GM21423 (cell line): ENCODE measurements around the gene MBNL2.

Experiments used
- ATAC-seq: cut with Tn5 transposase; IDR thresholded peaks from one replicate; pipeline ENCODE4 v1.9.1; 2021; ENCODE audit warnings: mild to moderate bottlenecking, moderate library complexity; ENCODE audit not compliant: unreplicated experiment

The MBNL2 gene

DNA sequence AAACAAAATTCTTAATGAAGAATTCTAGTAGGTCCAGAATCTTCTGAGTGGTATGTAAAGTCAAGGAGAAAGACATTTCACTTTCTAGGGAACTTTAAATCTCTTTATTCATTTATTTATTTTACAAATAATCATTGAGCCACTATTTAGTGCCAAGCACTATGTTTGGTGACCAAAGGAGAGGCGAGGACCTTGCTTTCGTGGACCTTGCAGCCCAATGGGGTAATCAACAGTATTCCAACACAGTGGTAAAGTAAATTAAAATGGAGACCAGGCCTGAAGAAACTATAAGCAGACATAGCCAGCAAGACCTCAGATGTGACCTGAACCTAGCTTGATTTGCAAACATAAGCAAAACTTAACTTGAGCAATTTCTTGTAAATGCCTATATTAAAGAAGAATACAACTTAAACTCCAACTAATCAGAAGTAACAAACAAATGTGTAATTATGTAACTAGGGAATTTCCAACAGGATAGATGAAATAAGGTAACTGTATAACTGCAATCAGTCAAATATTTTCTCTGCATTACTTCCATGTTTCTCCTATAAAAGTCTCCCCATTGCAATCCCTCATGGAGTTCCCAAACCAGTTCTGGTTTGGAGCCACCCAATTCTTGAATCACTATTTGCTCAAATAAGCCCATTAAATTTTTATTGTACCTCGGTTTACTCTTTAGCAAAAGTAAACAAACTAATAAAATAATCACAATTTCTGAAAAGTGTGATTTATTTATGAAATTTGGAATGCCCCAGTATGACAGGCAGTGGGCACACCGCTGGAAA is 67.6 kb downstream of the MBNL2 start:
- ATAC-seq = no peak

DNA sequence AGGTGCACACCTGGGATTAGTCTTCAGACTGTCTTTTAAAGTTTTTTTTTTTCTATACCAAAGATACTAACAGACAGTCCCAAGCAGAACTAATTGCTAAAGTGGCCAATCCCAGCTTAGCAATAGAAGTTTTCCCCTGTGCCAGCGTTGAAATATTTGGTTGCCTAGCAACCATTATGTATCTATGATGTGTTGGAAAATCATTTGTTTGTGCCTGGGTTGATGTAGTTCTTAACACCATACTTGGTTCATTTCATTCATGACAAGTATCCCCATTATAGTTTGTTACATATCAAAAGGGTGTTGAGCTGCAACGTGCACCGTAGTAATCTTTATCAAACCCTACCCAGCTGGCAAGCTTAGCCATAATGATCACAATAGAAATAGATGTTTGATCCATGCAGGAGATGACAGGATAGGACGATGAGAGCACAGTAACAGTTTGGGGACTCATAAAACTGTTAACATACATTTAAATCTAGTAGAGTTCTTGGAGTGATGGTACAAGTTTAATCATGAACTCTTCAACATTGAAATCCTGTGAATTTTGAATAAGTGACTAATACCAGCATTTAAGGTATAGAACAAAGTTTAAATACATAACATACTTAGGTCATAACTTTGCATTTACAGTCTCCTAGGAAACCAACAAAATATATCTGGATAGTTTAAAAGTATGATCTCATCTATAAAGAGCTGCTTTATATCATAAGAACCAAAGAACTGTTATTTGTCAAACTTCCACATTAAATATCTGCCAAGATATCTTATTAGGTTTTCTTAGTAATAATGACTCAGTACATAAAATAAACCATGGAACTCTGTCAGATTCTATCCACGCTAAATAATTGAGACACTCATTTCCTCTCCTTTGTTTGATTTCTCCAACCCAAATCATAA is 73.4 kb downstream of the MBNL2 start:
- ATAC-seq = no peak

DNA sequence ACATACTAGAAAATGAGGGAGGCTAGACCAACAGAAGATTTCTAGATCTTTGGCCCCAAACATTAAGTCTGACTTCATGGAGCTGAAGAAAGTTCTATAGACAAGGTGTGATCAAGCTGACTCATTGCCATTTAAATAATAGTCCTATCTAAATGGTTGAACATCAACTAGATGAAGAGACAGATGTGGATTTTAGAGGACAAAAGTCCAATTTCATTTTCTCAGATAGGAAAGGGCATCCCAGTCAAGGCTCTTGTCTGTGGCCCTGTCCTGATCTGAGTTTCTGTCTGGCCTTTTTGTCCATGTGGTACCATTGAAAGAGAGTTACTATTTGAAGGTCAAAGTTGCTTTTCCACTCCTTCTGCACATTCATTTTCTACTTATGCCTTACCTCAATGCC is 74.6 kb downstream of the MBNL2 start:
- no peak for ATAC-seq

DNA sequence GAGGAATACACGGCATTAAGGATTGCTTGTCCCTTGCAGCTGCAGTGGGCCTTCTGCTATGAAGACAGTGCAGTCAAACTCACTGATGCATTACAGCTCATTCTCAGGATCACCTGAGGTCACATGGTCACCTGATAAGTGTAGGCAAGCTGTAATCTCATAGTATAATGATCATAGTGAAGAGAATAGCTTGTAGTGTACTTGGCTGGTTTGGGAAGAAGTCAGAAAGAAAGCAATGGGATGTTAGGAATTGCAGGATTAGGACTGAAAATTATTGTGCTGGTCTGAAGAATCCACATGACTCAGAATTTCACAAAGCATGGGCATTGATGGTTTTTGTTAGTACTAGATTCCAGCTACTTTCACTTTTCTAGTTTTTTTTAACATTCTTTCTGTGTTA is 76.7 kb downstream of the MBNL2 start:
- ATAC-seq = no peak

DNA sequence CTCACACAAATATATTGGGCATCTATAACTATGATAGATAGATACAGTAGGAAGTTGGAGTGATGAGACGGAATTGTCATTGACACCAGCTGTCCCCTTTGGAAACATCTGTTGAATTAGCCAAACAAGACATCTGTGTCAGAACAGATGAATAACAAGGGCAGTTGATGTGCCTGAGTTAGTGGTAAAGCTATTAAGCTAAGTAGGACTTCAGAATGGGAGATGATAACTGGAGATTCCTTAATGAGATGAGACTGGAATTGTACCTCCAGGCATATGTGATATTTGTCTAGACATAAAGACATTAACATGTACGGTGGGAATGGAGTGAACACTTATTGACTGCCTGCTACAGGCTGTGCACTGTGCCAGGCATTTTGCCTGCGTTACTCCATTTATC is 78.7 kb downstream of the MBNL2 start:
- ATAC-seq = no peak

DNA sequence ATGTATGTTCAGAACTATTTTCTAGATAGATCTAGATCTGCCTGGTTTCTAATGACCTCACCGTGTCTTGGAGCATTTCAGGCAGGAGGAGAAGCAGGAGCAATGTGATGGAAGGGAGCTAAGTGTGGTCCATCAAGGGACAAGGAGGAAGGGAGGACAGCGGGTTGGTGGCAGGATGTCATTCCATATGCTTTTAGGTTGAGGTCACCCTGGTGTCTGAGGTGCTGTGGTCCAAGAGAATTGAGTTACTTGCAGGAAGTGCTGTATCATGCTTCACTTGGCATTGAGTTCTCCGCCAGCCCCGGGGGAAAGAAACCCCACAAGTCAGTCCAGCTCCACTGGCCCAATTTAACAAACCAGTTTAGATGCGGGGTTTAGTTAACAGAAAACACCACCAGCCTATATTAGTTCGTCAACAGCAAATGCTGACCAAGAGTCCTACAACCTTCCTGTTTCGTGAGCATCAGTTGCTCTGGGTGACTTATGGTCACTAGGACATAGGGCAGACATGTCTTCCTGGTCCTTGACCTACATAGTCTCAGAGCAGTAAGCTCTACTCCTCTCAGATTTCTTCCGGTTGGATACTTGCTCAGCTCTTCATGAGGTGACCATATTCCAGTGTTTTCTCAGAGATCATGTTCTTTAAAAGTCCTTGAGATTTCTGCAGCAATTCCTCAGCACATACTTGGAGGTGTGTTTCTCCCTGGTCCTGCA is 79.4 kb downstream of the MBNL2 start:
- no peak for ATAC-seq

DNA sequence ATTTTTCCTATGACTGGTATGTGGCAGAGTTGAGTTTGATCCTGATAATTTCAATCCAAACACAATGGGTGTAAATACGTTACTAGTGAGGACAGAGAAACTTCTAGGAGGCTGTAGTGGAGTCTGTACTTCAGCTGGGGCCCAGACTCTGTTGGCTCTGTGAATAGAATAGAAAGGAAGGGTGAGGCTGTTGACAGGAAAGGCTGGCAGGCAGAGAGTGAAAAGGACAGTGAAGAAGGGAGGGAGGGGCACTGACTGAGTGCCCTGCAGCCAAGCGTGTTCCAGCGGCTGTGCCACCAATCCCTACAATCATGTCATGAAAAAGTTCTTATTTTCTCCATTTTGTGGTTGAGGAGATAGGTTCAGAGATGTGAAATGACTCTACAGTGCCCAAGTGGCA is 80.5 kb downstream of the MBNL2 start:
- no peak for ATAC-seq

DNA sequence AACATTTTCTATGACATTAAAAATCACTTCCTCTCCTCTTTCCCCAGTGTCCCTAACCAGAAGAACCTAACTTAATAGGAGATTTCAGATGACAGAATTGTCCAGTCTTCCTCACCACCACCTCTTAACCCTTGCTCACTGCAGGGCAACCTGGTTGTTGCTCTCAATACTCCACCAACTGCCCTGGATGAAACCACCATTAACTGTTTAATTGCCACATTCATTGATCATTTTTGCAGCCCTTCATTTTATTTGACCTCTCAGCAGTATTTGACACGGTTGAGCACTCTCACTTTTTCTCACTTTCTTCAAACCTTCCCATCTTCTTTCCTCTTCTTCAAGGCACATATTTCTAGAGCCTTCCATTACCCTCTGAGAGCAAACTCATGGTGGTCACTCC is 84.0 kb downstream of the MBNL2 start:
- ATAC-seq = no peak

DNA sequence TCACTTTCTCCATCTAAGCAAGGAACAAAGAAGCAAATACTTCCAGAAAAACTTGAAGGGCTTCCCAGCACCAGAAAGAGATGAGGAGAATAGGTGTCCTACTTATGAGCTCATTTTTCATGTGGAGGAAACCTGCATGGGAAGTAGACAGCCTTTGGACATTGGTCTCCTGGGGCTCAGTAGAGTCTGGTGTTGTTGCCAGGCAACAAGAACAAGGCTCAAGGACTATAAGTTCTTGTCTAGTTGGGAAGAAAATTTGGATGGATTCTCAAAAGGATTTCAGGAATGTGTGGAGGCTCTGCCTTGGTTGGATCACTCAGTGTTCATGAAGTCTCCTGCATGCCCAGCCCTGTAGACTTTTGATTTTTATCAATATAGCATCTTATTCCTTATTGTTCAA is 84.5 kb downstream of the MBNL2 start:
- no peak for ATAC-seq

DNA sequence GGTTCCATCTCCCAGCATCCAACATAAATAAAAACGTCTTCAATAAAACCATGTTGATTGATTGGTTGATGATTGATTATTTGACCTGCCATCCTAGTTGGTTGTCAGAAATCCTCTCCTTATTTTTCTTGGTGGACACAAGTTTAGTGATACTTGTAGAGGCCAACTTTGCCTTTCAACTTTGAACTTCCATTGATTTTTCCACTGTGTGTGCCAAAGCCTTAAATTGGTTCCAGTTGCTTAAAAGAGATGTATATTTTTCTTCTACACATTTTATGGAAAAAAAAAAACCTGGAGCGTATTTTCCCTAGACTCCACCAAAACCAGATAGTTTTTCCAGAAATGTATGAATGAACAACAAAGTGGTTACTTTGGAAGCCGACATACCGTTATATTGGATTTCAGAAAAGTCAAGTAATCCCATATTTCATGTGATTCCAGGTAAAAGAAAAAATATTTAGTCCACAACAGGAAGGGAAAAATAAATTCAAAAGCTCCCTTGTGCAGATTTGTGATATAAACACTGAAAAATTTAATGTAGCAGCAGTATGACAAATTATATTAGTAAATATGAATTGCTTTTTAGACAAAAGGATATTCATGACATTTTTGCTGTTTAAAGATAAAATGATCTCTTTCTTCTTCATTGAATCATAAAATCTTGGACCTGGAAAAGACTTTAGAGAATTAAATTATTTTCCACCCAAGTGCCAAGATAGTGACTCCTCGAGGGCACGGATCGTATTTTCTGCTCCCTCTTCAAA is 85.2 kb downstream of the MBNL2 start:
- ATAC-seq = no peak

DNA sequence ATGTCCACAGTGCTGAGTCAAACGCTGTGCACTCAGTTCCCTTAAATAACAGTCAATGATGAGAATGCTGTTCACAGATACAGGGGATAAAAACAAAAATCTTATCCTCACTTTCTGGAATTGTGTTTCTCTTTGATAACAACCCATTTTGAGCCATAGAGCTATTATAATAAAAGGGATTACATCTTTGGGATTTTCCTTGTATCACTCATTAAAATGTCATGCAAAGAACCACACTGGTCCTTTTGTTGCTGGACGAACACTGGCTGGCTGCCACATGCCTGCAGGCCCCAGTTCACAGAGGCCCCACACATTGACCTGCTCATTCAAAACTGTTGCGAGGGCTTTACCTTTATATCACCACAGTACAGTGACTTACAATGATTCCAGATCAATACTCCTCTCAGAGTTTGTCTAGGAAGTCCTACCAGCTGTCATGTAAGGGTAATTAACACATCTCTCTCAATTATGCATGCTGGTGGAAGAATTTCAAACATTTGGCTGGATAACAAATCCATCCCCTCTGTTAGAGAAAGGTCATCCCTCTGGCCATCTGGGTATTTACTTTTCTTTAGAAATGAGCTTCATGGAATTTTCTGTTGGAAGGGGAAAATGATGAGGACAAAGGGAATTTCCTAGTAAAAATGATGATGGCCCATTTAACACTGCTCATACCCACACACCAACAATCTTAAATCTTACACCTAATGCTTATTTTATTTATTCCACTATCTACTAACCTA is 85.9 kb downstream of the MBNL2 start:
- no peak for ATAC-seq

DNA sequence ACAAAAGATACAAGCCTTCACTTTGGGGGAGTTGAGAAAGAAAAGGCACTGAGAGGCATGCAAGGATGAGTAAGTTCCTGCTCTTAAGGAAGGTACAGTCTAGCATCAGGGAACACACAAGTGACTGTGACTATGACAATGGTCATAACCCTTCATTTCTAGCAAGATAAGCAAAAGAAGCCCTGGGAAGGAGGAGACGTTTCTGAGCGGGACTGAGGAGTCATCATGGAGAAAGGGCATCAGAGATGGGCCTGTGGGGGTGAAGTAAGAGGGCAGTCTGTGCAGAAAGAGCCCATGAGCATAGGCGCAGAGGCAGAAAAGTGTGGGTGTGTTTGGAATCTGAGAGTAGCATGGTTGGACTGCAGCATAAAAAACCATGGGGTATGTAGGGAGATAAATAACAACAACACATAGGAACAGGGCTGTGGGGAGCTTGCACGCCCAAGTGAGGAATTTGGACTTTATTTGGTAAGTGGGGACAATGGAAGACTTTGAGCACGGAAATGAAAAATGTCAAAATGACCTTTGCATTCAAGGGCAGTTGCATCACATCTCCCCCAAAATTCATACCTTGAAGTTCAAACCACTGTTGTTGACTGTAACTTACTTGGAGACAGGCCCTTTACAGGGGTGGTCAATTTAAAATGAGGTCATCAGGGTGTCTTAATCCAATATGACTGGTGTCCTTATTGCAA is 86.7 kb downstream of the MBNL2 start:
- no peak for ATAC-seq

DNA sequence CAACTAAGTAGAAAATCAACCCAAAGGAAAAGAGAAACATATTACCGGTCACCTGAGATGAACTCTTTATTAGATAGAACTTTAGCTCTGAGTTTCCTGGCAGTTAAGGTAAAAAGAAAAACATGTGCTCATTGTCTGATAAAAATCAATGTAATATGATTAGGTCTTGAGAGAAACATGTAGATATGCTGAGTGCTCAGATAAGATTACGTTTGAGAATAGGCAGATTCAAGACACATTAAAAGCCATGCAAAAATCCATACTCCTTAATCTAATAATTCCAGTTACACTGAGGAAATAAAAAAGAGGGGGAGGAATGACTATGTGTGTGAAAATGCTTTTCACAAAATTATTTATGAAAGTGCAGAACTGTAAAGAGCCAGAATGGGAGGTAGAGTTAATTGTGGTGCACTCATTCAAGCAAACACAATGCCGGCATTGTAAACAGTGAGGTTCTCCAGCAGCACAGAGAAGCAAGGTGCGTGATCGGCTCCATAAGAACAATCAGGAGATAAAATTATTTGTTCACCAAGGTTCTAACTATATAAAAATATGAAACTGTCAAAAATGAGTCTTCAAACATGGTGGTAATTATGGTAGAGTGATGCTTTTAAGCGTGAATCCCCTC is 88.8 kb downstream of the MBNL2 start:
- no peak for ATAC-seq

DNA sequence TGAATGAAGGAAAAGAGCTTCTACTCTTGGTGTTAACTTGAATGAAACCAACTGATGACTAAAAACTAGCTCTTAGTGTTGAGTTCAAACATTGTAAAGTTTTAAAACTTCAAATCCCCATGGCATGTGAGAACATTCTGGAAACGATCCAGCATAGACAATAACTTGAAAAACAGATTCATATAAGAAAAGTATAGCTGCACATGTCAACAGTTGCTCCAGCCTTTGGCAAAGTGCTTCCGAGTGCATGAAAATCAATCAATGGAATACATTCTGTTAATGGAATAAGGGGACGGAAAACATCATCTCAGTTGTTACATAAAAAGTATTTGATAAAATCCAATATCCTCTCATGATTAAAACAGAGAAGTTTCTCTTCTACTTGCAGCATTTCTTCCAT is 89.8 kb downstream of the MBNL2 start:
- no peak for ATAC-seq

DNA sequence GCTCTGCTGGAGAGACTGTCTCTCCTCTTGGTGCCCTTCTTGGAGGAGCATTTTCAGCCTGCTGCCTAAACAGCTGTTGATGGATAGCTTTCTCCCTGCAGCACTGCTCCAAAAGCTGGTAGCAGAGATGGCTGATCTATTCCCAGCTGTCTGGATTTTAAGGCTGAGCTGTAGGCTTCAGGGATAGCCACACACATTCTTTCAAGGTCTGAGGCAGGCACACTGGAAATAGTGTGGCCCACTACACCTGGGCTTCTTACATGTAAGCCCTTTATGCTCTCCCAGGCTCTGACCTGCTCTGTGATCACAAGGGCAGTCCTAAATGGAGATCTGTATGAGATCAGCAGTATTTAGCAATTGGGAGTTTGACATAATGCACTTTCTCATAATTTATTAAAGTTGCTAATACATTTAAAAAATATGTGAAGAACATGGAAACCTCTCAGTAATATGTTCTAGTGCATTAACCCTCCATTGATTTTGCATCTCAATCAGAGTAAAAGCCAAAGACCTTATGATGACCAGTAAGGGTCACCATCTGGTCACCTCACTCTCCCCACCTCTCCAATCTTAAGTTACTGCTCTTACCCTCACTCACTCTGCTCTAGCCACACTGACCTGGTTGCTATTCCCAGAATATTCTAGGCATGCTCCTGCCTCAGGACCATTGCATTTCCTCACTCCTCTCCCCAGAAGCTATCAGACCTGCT is 91.6 kb downstream of the MBNL2 start:
- no peak for ATAC-seq

DNA sequence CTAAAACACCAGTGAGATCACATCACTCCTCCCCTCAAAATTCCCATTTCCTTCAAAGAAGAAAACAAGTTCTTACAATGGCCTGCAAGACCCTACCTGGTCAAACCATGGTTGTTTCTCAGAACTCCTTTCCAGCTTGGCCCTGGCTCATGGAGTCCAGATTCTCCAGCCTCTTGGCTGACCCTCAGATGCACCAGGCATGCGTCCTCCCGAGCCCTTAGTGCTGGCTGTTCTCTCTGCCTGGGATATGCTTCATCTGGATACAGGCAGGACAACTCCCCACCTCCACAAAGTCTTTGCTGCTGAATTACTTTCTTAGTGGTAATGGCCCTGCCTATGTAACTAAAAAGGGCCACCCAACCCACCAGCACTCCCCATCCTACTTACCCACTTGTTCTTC is 94.3 kb downstream of the MBNL2 start:
- no peak for ATAC-seq

DNA sequence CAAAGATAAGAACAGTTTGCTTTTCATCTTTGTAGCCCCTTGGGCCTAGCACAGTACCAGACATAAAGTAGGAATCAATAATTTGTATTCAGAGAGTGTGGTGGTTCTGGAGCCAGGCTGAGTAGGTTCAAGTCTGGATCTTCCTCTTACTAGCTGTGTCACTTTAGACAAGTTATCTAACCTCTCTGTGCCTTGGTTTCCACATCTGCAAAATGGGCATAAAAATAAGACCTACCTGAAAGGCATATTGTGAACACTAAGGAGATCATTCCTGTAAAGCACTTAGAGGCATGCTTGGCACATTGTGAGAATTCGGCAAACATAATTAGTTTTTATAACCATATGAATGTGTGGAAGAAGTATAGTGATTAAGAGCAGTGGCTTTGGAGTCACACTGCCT is 95.8 kb downstream of the MBNL2 start:
- no peak for ATAC-seq

DNA sequence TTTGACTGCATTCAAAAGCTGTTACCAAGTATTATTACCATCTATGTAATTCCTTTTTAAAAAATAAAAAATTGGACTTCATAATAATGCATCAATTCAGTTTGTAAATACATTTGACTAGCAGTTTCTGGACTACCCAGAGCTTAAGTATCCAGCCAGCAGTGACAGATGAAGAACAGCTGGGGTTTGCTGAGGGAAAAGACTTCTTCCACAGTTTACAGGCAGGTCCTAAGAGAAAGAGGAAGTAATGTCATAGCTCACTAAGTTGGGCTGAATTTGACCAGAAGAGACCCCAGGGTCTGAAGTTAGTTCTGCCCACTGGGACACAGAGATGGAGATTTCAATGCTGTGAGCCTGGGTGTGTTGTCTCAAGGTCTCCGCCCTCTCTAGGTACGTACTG is 96.4 kb downstream of the MBNL2 start:
- no peak for ATAC-seq
